ENCODE results near the gene ARCN1. TPM values are rescaled to one million over a fixed set of nuclear protein-coding genes. Genes with fewer than 3 reads are reported as not detected.

Gene ARCN1
- total RNA-seq, 4 donors from 2014 or later, result 48.7 to 78.7 (median 65.4) TPM

GRCh38 chr11:118644496-118644895 lies 72.3 kb downstream of the ARCN1 start:
- peak overlapping the region in 1 of 4 donors; percentile 88 for H3K27ac ChIP-seq
- H3K36me3 ChIP-seq, result peaks cover 0 to 15% of the 10 kb centered on the region in 2 donors
- H3K4me3 ChIP-seq, result no peak overlapping the region
- no peak for DNase-seq
- in situ Hi-C loops (cut with MboI; ENCODE audit: low sequenced_read_pairs in 4 of 4), result no loop called here
- H3K9me3 ChIP-seq, result no peaks in the 10 kb centered on the region
- intact Hi-C loops (cut with DNase I; ENCODE audit: low total_unique reads), result no loop called here
- no peak for ATAC-seq
- H3K4me1 ChIP-seq, result peaks cover 25 to 34% of the 10 kb centered on the region in 2 donors
- TF ChIP-seq POLR2A (IDR thresholded peaks at IDR 0.05), result no peak
- no peak for TF ChIP-seq CTCF (IDR thresholded peaks at IDR 0.05 in 4 of 5, conservative IDR thresholded peaks at IDR 0.05 in 1 of 5)
- no peaks in the 10 kb centered on the region for H3K27me3 ChIP-seq

- Histone ChIP-seq H3K4me3 (no peak overlapping the region), H3K9me3 (no peaks in the 10 kb centered on the region), H3K27me3 (no peaks in the 10 kb centered on the region), H3K27ac (no peak overlapping the region), H3K4me1 (peaks cover 25 to 34% of the 10 kb centered on the region in 2 donors), H3K36me3 (peaks cover 0 to 17% of the 10 kb centered on the region in 2 donors)
- TF ChIP-seq CTCF (IDR thresholded peaks at IDR 0.05 in 4 of 5, conservative IDR thresholded peaks at IDR 0.05 in 1 of 5), result no peak
- DNase-seq (no peak), ATAC-seq (no peak)
- intact Hi-C loops (cut with DNase I; ENCODE audit: low total_unique reads), result no loop called here
- in situ Hi-C loops (cut with MboI; ENCODE audit: low sequenced_read_pairs in 4 of 4), result no loop called here
These were observed 73.0 kb downstream of the ARCN1 start for GRCh38 chr11:118645066-118645715.

GRCh38 chr11:118646393-118646792 lies 74.2 kb downstream of the ARCN1 start:
- no peak for TF ChIP-seq POLR2A (IDR thresholded peaks at IDR 0.05)
- peaks cover 20 to 29% of the 10 kb centered on the region in 2 donors for H3K4me1 ChIP-seq
- no peak overlapping the region for H3K4me3 ChIP-seq
- no peaks in the 10 kb centered on the region for H3K27me3 ChIP-seq
- H3K9me3 ChIP-seq, result no peaks in the 10 kb centered on the region
- no peak for DNase-seq
- intact Hi-C loops (cut with DNase I; ENCODE audit: low total_unique reads), result no loop called here
- peaks cover 0 to 29% of the 10 kb centered on the region in 2 donors for H3K36me3 ChIP-seq
- in situ Hi-C loops (cut with MboI; ENCODE audit: low sequenced_read_pairs in 4 of 4), result no loop called here
- no peak for ATAC-seq
- no peak overlapping the region for H3K27ac ChIP-seq

GRCh38 chr11:118648291-118648690 lies 76.1 kb downstream of the ARCN1 start:
- in situ Hi-C loops (cut with MboI; ENCODE audit: low sequenced_read_pairs in 4 of 4), result no loop called here
- Histone ChIP-seq H3K27ac (no peak overlapping the region), H3K9me3 (no peaks in the 10 kb centered on the region), H3K27me3 (no peaks in the 10 kb centered on the region), H3K36me3 (peaks cover 0 to 35% of the 10 kb centered on the region in 2 donors), H3K4me1 (peaks cover 9 to 21% of the 10 kb centered on the region in 2 donors), H3K4me3 (no peak overlapping the region)
- ATAC-seq, result no peak
- intact Hi-C loops (cut with DNase I; ENCODE audit: low total_unique reads), result no loop called here
- TF ChIP-seq CTCF (IDR thresholded peaks at IDR 0.05 in 4 of 5, conservative IDR thresholded peaks at IDR 0.05 in 1 of 5) (no peak), POLR2A (IDR thresholded peaks at IDR 0.05) (no peak)
- peak in 1 of 2 donors; percentile 9 for DNase-seq

DNA sequence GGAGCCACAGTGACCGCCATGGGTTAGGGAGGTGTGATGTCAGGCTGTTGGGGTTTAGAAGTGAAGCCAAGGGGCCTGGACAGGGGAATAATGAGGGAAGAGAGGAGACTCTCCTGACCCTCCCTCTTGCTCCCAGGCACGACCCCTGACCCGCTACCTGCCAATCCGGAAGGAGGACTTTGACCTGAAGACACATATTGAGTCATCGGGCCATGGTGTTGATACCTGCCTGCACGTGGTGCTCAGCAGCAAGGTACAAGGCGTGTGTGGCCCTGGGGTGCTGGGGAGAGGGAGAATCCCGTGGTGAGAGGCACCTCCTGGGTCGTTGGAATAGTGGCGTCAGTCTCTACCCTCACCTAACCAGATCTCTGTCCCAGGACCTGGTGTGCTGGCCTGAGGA lies 77.7 kb downstream of the ARCN1 start:
- Histone ChIP-seq H3K9me3 (no peaks in the 10 kb centered on the region), H3K36me3 (peaks cover 0 to 38% of the 10 kb centered on the region in 2 donors), H3K4me1 (peaks cover 0 to 10% of the 10 kb centered on the region in 2 donors), H3K27ac (no peak overlapping the region), H3K4me3 (no peak overlapping the region), H3K27me3 (no peaks in the 10 kb centered on the region)
- intact Hi-C loops (cut with DNase I; ENCODE audit: low total_unique reads) (no loop called here), in situ Hi-C loops (cut with MboI; ENCODE audit: low sequenced_read_pairs in 4 of 4) (loop anchor here in 2 of 4 donors (10.0 kb wide), 1 partner anchor 55 kb away; no protein-coding TSS in a partner anchor)
- TF ChIP-seq CTCF (IDR thresholded peaks at IDR 0.05 in 4 of 5, conservative IDR thresholded peaks at IDR 0.05 in 1 of 5) (no peak), POLR2A (IDR thresholded peaks at IDR 0.05) (no peak)
- ATAC-seq, result no peak
- DNase-seq, result no peak
